OCI-LY1 (cell line): ENCODE measurements around the gene XRCC4.

ENCODE experiments used
- H2AFZ ChIP-seq: fragments of 200-600 bp; sonication (generic), shearing (Covaris generic); 2 replicates; pipeline ENCODE4 v1.6.0; 2014; ENCODE audit warnings: antibody characterized with exemption, mild to moderate bottlenecking, low read length
- H3F3A ChIP-seq: fragments of 200-600 bp; sonication (generic), shearing (Covaris generic); 2 replicates; pipeline ENCODE4 v1.6.0; 2014; ENCODE audit warnings: mild to moderate bottlenecking, antibody characterized with exemption, low read length, moderate library complexity; ENCODE audit not compliant: insufficient read depth
- H3K27ac ChIP-seq: fragments of 200-600 bp; sonication (generic); 2 replicates; pipeline ENCODE4 v1.5.1; 2014; ENCODE audit warnings: low read length, mixed run types, mild to moderate bottlenecking, low read depth; ENCODE audit not compliant: poor library complexity, severe bottlenecking
- H3K27me3 ChIP-seq: fragments of 200-600 bp; sonication (generic); 2 replicates; pipeline ENCODE4 v1.6.0; 2014; ENCODE audit warnings: antibody characterized with exemption, mild to moderate bottlenecking, low read length, moderate library complexity; ENCODE audit not compliant: insufficient read depth
- H3K36me3 ChIP-seq: fragments of 200-600 bp; sonication (generic); 2 replicates; pipeline ENCODE4 v1.6.1; 2014; ENCODE audit warnings: mild to moderate bottlenecking, antibody characterized with exemption, low read length, moderate library complexity, mixed read lengths; ENCODE audit not compliant: insufficient read depth
- H3K4me1 ChIP-seq: fragments of 200-600 bp; sonication (generic); 2 replicates; pipeline ENCODE4 v1.5.1; 2014; ENCODE audit warnings: mild to moderate bottlenecking, low read length, moderate library complexity; ENCODE audit not compliant: insufficient read depth, severe bottlenecking
- H3K4me2 ChIP-seq: fragments of 200-600 bp; sonication (generic), shearing (Covaris generic); 2 replicates; pipeline ENCODE4 v1.6.1; 2014; ENCODE audit warnings: low read length
- H3K4me3 ChIP-seq: fragments of 200-600 bp; sonication (generic); 2 replicates; pipeline ENCODE4 v1.5.1; 2014; ENCODE audit warnings: low read length, low read depth, mild to moderate bottlenecking, mixed read lengths; ENCODE audit not compliant: poor library complexity, severe bottlenecking
- H3K79me2 ChIP-seq: fragments of 200-600 bp; shearing (Covaris generic); 2 replicates; pipeline ENCODE4 v1.6.1; 2016; ENCODE audit warnings: mixed run types, low read length, mixed read lengths; ENCODE audit not compliant: insufficient read depth
- H3K9ac ChIP-seq: fragments of 200-600 bp; sonication (generic), shearing (Covaris generic); 2 replicates; pipeline ENCODE4 v1.6.1; 2014; ENCODE audit warnings: mild to moderate bottlenecking, low read length, mixed read lengths
- H3K9me2 ChIP-seq: fragments of 200-600 bp; sonication (generic), shearing (Covaris generic); 2 replicates; pipeline ENCODE4 v1.6.1; 2014; ENCODE audit warnings: low read depth, mild to moderate bottlenecking, low read length, mixed read lengths
- H3K9me3 ChIP-seq: fragments of 200-600 bp; shearing (Covaris generic); 2 replicates; pipeline ENCODE4 v1.6.1; 2014; ENCODE audit warnings: low read length, mixed read lengths
- H4K20me1 ChIP-seq: fragments of 200-600 bp; sonication (generic), shearing (Covaris generic); 2 replicates; pipeline ENCODE4 v1.6.0; 2016; ENCODE audit warnings: mild to moderate bottlenecking, low read length; ENCODE audit not compliant: insufficient read depth
- EZH2 ChIP-seq: fragments of 200-600 bp; sonication (generic), shearing (Covaris generic); IDR thresholded peaks from 2 replicates; pipeline ENCODE4 v1.8.0; 2017; ENCODE audit warnings: borderline replicate concordance, mixed run types, mild to moderate bottlenecking, antibody characterized with exemption, low read length, moderate library complexity, mixed read lengths
- TF ChIP-seq, protein P1 (sequence below): fragments of 200-600 bp; sonication (generic), shearing (Covaris generic); IDR thresholded peaks from 2 replicates; pipeline ENCODE4 v1.5.1; 2017; ENCODE audit warnings: mild to moderate bottlenecking, antibody characterized with exemption, low read length, moderate library complexity, mixed read lengths

The XRCC4 gene

DNA sequence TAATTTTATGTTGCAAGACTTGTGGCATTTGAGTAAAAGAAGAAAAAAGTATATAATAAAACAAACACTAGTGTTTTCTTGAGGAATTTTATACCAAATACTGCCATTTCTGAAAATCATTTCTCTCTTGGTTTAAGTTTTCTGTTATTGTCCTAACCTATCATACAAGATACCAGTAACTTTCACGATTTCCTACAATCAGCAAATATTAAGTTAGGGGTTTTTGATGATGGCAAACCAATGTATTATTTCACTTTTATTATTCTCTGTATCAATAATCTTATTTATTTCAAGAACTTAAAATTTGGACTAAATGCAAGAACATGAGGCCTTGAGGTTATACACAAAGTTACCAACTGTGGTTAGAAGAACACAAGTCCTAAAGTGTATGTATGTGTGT is 285.2 kb downstream of the XRCC4 start:
- Histone ChIP-seq H4K20me1 (no peaks in the 10 kb centered on the region), H3K9me2 (no peaks in the 10 kb centered on the region), H3K4me3 (no peak overlapping the region), H3K79me2 (no peaks in the 10 kb centered on the region), H3K36me3 (no peaks in the 10 kb centered on the region), H3K9me3 (no peaks in the 10 kb centered on the region), H3K27ac (no peak overlapping the region), H3K4me2 (no peak overlapping the region), H3F3A (no peaks in the 10 kb centered on the region), H3K9ac (no peak overlapping the region), H2AFZ (no peak overlapping the region), H3K27me3 (no peaks in the 10 kb centered on the region), H3K4me1 (no peaks in the 10 kb centered on the region)
- TF ChIP-seq, protein P1, sequence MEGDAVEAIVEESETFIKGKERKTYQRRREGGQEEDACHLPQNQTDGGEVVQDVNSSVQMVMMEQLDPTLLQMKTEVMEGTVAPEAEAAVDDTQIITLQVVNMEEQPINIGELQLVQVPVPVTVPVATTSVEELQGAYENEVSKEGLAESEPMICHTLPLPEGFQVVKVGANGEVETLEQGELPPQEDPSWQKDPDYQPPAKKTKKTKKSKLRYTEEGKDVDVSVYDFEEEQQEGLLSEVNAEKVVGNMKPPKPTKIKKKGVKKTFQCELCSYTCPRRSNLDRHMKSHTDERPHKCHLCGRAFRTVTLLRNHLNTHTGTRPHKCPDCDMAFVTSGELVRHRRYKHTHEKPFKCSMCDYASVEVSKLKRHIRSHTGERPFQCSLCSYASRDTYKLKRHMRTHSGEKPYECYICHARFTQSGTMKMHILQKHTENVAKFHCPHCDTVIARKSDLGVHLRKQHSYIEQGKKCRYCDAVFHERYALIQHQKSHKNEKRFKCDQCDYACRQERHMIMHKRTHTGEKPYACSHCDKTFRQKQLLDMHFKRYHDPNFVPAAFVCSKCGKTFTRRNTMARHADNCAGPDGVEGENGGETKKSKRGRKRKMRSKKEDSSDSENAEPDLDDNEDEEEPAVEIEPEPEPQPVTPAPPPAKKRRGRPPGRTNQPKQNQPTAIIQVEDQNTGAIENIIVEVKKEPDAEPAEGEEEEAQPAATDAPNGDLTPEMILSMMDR: no peak
- no peak for TF ChIP-seq EZH2

DNA sequence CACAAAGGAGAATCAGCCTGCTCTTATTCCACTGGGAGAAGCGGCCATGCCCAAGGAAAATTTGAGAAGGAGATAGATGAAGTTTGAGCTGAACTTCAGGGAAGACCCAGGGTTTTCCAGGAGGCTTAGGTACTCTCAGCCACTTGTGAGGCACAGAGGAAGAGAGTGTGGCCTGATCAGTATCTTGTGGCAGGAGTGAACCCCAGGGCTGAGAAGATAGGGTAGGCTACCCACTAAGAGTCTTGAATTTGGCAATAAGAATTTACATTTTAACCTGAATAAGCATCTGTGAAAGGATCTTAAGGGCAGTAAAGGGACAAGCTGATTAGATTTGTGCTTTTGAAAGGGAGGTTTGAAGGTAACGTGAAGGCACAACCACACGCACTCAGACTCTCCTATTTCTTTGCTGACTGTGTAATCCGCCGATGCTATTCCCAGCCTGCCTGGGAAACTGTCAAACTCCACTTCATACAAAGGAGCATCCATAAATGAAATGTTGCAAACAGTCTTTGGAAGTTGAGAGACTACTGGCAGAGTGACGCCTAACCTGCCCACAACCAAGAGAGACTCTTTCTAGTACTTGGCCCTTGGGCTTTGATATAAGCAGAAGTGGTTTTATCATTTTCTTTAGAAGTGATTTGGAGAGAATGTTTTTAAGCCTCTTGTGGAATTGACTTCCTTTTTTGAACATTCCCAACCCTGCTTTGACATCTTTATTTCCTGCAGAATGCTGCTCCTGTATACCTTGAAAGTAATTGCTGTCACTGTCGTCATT is 286.0 kb downstream of the XRCC4 start:
- H3K9me2 ChIP-seq: no peaks in the 10 kb centered on the region
- H3K27me3 ChIP-seq: no peaks in the 10 kb centered on the region
- no peaks in the 10 kb centered on the region for H3K36me3 ChIP-seq
- H3K27ac ChIP-seq: no peak overlapping the region
- H3K4me3 ChIP-seq: no peak overlapping the region
- H3K4me1 ChIP-seq: no peaks in the 10 kb centered on the region
- no peaks in the 10 kb centered on the region for H3K79me2 ChIP-seq
- H2AFZ ChIP-seq: no peak overlapping the region
- H3K9me3 ChIP-seq: no peaks in the 10 kb centered on the region
- TF ChIP-seq, protein P1: no peak
- no peak for TF ChIP-seq EZH2
- H3K9ac ChIP-seq: no peak overlapping the region
- H3K4me2 ChIP-seq: no peak overlapping the region
- no peaks in the 10 kb centered on the region for H4K20me1 ChIP-seq
- H3F3A ChIP-seq: no peaks in the 10 kb centered on the region

DNA sequence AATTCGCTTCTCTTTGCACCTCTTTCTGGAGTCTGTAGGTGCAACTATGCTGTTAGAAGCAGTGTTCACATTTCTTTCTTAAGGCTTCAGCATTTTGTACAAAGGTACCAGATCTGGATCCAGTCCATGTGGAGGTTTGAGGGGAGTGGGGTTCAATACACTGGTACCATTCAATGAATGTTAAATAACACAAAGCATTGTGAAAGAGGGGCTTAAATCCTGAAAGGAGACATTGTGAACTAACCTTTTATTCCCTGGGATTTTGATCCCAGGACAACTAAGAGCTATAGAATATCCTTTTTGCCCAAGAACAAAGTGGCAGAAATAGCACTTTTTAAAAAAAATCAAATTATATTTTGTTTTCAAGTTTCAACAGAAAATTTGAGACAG is 286.5 kb downstream of the XRCC4 start:
- TF ChIP-seq EZH2: no peak
- TF ChIP-seq, protein P1: no peak
- Histone ChIP-seq H3K9me3 (no peaks in the 10 kb centered on the region), H3K9ac (no peak overlapping the region), H3K27me3 (no peaks in the 10 kb centered on the region), H3K36me3 (no peaks in the 10 kb centered on the region), H3K4me3 (no peak overlapping the region), H3K79me2 (no peaks in the 10 kb centered on the region), H2AFZ (no peak overlapping the region), H3K27ac (no peak overlapping the region), H3K9me2 (no peaks in the 10 kb centered on the region), H3K4me1 (no peaks in the 10 kb centered on the region), H4K20me1 (no peaks in the 10 kb centered on the region), H3F3A (no peaks in the 10 kb centered on the region), H3K4me2 (no peak overlapping the region)
